Measurements from ENCODE around the gene MAML3. TPM values are rescaled to one million over a fixed set of nuclear protein-coding genes. Genes with fewer than 3 reads are reported as not detected.

The MAML3 gene
- total RNA-seq, 1 donor from 2014 or later: 0.79 TPM

GRCh38 chr4:139689093-139689722 is 464.8 kb downstream of the MAML3 start:
- no peak for DNase-seq (ENCODE audit: low read depth)
- no peak for TF ChIP-seq CTCF (IDR thresholded peaks at IDR 0.05; ENCODE audit: insufficient read depth, low read length, severe bottlenecking)
- Histone ChIP-seq H3K36me3 (ENCODE audit: control insufficient read depth, insufficient read depth, low read length) (peaks cover 7% of the 10 kb centered on the region), H3K27me3 (ENCODE audit: control insufficient read depth, insufficient read depth, low read length) (no peaks in the 10 kb centered on the region), H3K4me3 (ENCODE audit: low read depth, low read length) (no peak overlapping the region)
- no peak for FAIRE-seq

DNA sequence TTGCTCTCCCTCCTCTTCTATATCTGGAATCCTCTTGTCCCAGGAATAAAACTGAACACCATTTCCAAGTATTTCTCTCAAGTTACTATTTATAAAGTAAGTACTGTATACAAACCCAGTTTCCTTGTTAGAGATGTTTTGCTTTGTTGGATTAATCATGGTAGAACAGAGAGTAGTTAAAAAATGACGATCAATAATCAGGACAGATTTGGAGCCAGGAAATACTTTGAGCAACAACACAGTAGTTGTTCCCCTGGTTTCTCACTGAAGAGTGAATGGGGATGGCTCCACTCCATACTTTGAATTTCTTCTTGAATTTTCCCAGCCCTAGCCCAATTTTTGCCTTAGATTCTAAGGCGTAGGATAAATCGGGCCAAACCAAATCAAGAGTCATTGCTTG is 467.0 kb downstream of the MAML3 start:
- no peak for FAIRE-seq
- H3K36me3 ChIP-seq (ENCODE audit: control insufficient read depth, insufficient read depth, low read length): peaks cover 7% of the 10 kb centered on the region
- H3K4me3 ChIP-seq (ENCODE audit: low read depth, low read length): no peak overlapping the region
- H3K27me3 ChIP-seq (ENCODE audit: control insufficient read depth, insufficient read depth, low read length): no peaks in the 10 kb centered on the region
- DNase-seq (ENCODE audit: low read depth): no peak
- no peak for TF ChIP-seq CTCF (IDR thresholded peaks at IDR 0.05; ENCODE audit: insufficient read depth, low read length, severe bottlenecking)

GRCh38 chr4:139686130-139686529 is 467.9 kb downstream of the MAML3 start:
- FAIRE-seq (no peak), DNase-seq (ENCODE audit: low read depth) (no peak)

GRCh38 chr4:139685180-139685579 is 468.8 kb downstream of the MAML3 start:
- TF ChIP-seq CTCF (IDR thresholded peaks at IDR 0.05; ENCODE audit: insufficient read depth, low read length, severe bottlenecking): no peak
- DNase-seq (ENCODE audit: low read depth) (no peak), FAIRE-seq (no peak)
- Histone ChIP-seq H3K36me3 (ENCODE audit: control insufficient read depth, insufficient read depth, low read length) (peaks cover 7% of the 10 kb centered on the region), H3K27me3 (ENCODE audit: control insufficient read depth, insufficient read depth, low read length) (no peaks in the 10 kb centered on the region), H3K4me3 (ENCODE audit: low read depth, low read length) (no peak overlapping the region)

More at GRCh38 chr4:139686130-139686529, 467.9 kb downstream of the MAML3 start:
- Histone ChIP-seq H3K4me3 (ENCODE audit: low read depth, low read length) (no peak overlapping the region), H3K27me3 (ENCODE audit: control insufficient read depth, insufficient read depth, low read length) (no peaks in the 10 kb centered on the region), H3K36me3 (ENCODE audit: control insufficient read depth, insufficient read depth, low read length) (peaks cover 7% of the 10 kb centered on the region)
- TF ChIP-seq CTCF (IDR thresholded peaks at IDR 0.05; ENCODE audit: insufficient read depth, low read length, severe bottlenecking): no peak

DNA sequence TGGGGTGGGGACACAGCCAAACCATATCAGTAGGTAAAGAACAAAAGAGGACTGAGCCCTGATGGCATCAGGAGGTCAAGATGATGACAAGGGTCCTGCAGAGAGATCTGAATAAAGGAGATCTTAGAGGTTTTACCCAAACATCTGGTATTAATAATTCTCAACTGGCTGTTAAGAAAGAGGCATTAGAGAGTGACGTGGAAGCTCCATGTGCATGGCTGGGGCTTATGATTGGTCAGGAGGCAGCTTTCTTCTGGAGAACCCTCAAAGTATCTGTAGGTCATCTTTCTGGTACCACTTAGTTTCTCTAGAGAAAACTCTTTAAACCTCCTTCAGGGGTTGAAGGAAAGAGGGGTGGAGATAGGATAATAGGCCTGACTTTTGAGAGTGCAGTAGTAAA is 469.6 kb downstream of the MAML3 start:
- DNase-seq (ENCODE audit: low read depth) (no peak), FAIRE-seq (no peak)
- TF ChIP-seq CTCF (IDR thresholded peaks at IDR 0.05; ENCODE audit: insufficient read depth, low read length, severe bottlenecking): no peak
- Histone ChIP-seq H3K27me3 (ENCODE audit: control insufficient read depth, insufficient read depth, low read length) (no peaks in the 10 kb centered on the region), H3K4me3 (ENCODE audit: low read depth, low read length) (no peak overlapping the region), H3K36me3 (ENCODE audit: control insufficient read depth, insufficient read depth, low read length) (peaks cover 7% of the 10 kb centered on the region)

DNA sequence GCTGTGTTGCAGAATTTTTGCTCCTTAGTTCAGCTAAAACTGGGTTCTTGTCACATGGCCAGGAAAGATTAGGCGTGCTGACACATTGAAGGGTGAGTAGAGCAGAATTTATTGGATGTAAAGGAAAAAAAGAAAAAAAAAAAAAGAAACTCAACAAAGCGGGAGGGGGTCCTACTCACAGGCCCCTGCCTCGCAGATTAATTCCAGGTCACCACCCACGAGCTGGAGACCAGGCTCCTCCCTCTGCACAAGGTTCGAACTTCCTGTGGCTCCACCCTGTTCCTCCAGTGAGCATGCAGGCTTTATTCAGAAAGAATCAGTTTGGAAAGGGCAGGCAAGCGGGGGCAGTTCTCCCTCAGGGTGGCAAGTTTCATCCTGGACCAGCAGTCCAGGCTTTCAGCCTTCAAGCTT is 471.2 kb downstream of the MAML3 start:
- TF ChIP-seq CTCF (IDR thresholded peaks at IDR 0.05; ENCODE audit: insufficient read depth, low read length, severe bottlenecking): no peak
- H3K4me3 ChIP-seq (ENCODE audit: low read depth, low read length): no peak overlapping the region
- no peak for DNase-seq (ENCODE audit: low read depth)
- no peaks in the 10 kb centered on the region for H3K27me3 ChIP-seq (ENCODE audit: control insufficient read depth, insufficient read depth, low read length)
- no peak for FAIRE-seq
- peaks cover 9% of the 10 kb centered on the region for H3K36me3 ChIP-seq (ENCODE audit: control insufficient read depth, insufficient read depth, low read length)

Measured in bronchial epithelial cell (primary cell).